ENCODE results near the gene HSD17B12.

- TF ChIP-seq CTCF (optimal IDR thresholded peaks at IDR 0.05 in 1 of 3, IDR thresholded peaks at IDR 0.05 in 1 of 3, conservative IDR thresholded peaks at IDR 0.05 in 1 of 3; ENCODE audit: extremely low read depth in 1 of 3, insufficient read depth in 2 of 3, low read length in 3 of 3) (no peak), EZH2 (IDR thresholded peaks at IDR 0.05; ENCODE audit: low read length) (no peak)
These were observed 78.4 kb downstream of the HSD17B12 start for GRCh38 chr11:43758927-43759326.

All from keratinocyte (primary cell).